GM19023 (cell line): ENCODE results near the gene SPAG4.
A peak's percentile ranks its signal among the peaks of the same experiment; 100 is the strongest.

ENCODE experiments used
- ATAC-seq: cut with Tn5 transposase; IDR thresholded peaks from one replicate; pipeline ENCODE4 v1.9.1; 2021; ENCODE audit warnings: mild to moderate bottlenecking, moderate library complexity; ENCODE audit not compliant: unreplicated experiment

Gene SPAG4

GRCh38 chr20:35619196-35620095 is 3.8 kb downstream of the SPAG4 start:
- ATAC-seq = peak; percentile 35

GRCh38 chr20:35620818-35621559 is 5.4 kb downstream of the SPAG4 start:
- no peak for ATAC-seq

- no peak for ATAC-seq
Measured at GRCh38 chr20:35621560-35621946, 5.9 kb downstream of the SPAG4 start.

- no peak for ATAC-seq
Measured at GRCh38 chr20:35625584-35626385, 10.2 kb downstream of the SPAG4 start.

- no peak for ATAC-seq
Measured at GRCh38 chr20:35626386-35627001, 10.9 kb downstream of the SPAG4 start.

GRCh38 chr20:35627121-35627520 is 11.5 kb downstream of the SPAG4 start:
- ATAC-seq = no peak

GRCh38 chr20:35629427-35630145 is 14.0 kb downstream of the SPAG4 start:
- ATAC-seq = no peak

- no peak for ATAC-seq
Measured at GRCh38 chr20:35630636-35631035, 15.0 kb downstream of the SPAG4 start.

- no peak for ATAC-seq
Measured at GRCh38 chr20:35632539-35633115, 17.0 kb downstream of the SPAG4 start.

- no peak for ATAC-seq
Measured at GRCh38 chr20:35635652-35636051, 20.0 kb downstream of the SPAG4 start.

GRCh38 chr20:35636095-35636494 is 20.5 kb downstream of the SPAG4 start:
- no peak for ATAC-seq

GRCh38 chr20:35637276-35637675 is 21.6 kb downstream of the SPAG4 start:
- no peak for ATAC-seq

- no peak for ATAC-seq
Measured at GRCh38 chr20:35638751-35639150, 23.1 kb downstream of the SPAG4 start.

- no peak for ATAC-seq
Measured at GRCh38 chr20:35640724-35641123, 25.1 kb downstream of the SPAG4 start.

GRCh38 chr20:35641743-35642142 is 26.1 kb downstream of the SPAG4 start:
- ATAC-seq = no peak

- ATAC-seq = no peak
Measured at GRCh38 chr20:35643045-35643444, 27.4 kb downstream of the SPAG4 start.

GRCh38 chr20:35644806-35645205 is 29.2 kb downstream of the SPAG4 start:
- ATAC-seq = no peak

GRCh38 chr20:35648836-35649235 is 33.2 kb downstream of the SPAG4 start:
- ATAC-seq = no peak

GRCh38 chr20:35650632-35651031 is 35.0 kb downstream of the SPAG4 start:
- ATAC-seq = no peak

- no peak for ATAC-seq
Measured at GRCh38 chr20:35651958-35652357, 36.3 kb downstream of the SPAG4 start.
